ENCODE data around the gene CALML4.
"Not testable (repeated sequence)": the region's sequence is repeated elsewhere in the genome, so short reads cannot be mapped to it uniquely, and the experiment has no call there.

Gene CALML4

DNA sequence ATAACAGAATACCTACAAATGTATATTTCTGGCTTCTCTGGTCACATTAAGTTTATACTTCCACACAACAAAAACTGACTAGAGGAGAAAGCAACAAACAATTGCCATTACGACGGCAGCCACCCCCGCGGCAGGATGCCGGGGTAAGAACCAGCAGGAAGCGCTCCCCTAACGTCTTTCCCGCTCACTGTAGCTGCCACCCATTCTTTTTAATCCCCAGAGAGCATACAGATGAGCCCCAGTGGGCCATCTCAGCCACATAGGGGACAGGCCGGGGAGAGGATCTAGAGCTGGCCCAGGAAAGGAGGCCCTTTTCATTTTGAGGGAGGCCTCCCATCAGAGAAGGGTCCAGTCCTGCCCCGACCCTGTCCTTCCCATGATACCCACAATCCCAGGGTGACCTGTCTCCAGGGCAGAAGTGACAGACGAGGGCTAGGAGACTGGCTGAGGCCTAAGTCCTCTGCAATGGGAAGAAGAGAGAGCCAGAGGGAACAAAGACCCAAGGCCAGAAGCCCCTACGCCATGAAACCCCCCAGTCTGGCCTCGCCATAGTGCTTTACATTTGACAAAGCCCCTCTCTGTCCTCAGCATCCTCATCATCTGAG, 3.6 kb upstream of the CALML4 start:
- H3K36me3 ChIP-seq (ENCODE audit: control insufficient read depth in 1 of 2, insufficient read depth in 2 of 2, low read length in 2 of 2) = no peaks in the 10 kb centered on the region
- H3K27ac ChIP-seq (ENCODE audit: low read depth, low read length) = no peak overlapping the region
- no peaks in the 10 kb centered on the region for H3K9me3 ChIP-seq (ENCODE audit: control insufficient read depth in 1 of 2, low read length in 2 of 2)
- H3K4me3 ChIP-seq (ENCODE audit: low read depth in 1 of 2, low read length in 2 of 2) = no peak overlapping the region
- H3K27me3 ChIP-seq (ENCODE audit: control insufficient read depth in 1 of 2, insufficient read depth in 2 of 2, low read length in 2 of 2) = no peaks in the 10 kb centered on the region
- H3K9ac ChIP-seq (ENCODE audit: low read depth in 1 of 2, low read length in 2 of 2) = no peak overlapping the region
- peaks cover 30 to 36% of the 10 kb centered on the region in 2 donors for H3K4me1 ChIP-seq (ENCODE audit: control insufficient read depth in 1 of 2, insufficient read depth in 2 of 2, low read length in 2 of 2)

- H3K4me3 ChIP-seq (ENCODE audit: low read depth in 1 of 2, low read length in 2 of 2) = no peak overlapping the region
- no peaks in the 10 kb centered on the region for H3K36me3 ChIP-seq (ENCODE audit: control insufficient read depth in 1 of 2, insufficient read depth in 2 of 2, low read length in 2 of 2)
- no peaks in the 10 kb centered on the region for H3K9me3 ChIP-seq (ENCODE audit: control insufficient read depth in 1 of 2, low read length in 2 of 2)
- H3K4me1 ChIP-seq (ENCODE audit: control insufficient read depth in 1 of 2, insufficient read depth in 2 of 2, low read length in 2 of 2) = peaks cover 30 to 41% of the 10 kb centered on the region in 2 donors
- no peak overlapping the region for H3K9ac ChIP-seq (ENCODE audit: low read depth in 1 of 2, low read length in 2 of 2)
- H3K27ac ChIP-seq (ENCODE audit: low read depth, low read length) = no peak overlapping the region
- H3K27me3 ChIP-seq (ENCODE audit: control insufficient read depth in 1 of 2, insufficient read depth in 2 of 2, low read length in 2 of 2) = no peaks in the 10 kb centered on the region
Observed at GRCh38 chr15:68208136-68208535, 3.0 kb upstream of the CALML4 start.

DNA sequence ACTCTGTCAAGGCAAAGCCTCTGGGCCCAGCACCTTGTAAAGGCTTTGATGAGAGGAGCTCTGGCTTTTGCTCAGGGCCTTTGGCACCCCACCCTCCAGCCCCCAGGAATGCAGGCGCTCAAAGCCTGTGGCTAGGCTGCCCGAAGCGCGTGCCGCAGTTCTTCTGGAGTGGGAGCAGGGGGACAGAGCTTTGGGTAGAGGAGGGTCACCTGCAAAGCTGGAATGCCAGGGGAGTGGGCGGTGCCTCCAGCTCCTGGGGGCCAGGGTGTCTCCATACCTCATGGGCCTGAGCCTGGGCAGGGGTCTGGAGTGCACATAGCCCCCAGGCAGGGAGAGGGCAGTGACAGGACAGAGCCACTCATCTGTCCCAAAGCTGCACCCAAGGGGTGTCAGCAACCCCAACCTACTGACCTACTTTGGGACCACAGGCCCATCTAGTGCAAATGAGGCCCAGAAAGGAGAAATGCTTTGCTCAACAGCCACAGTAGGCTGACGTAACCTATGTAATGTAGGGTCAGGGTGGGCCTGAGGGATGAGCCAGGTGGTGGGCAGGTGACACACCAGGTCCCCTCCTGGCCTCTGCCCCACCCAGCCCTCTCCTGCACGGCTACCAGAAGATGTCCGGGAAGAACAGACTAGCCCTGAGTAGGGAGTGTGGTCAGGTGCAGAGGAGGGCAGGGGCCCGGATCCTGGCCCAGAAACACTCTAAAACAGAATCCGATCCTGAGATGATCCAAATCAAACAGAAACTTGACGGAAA, 2.2 kb upstream of the CALML4 start:
- peaks cover 31 to 45% of the 10 kb centered on the region in 2 donors for H3K4me1 ChIP-seq (ENCODE audit: control insufficient read depth in 1 of 2, insufficient read depth in 2 of 2, low read length in 2 of 2)
- no peaks in the 10 kb centered on the region for H3K36me3 ChIP-seq (ENCODE audit: control insufficient read depth in 1 of 2, insufficient read depth in 2 of 2, low read length in 2 of 2)
- H3K9me3 ChIP-seq (ENCODE audit: control insufficient read depth in 1 of 2, low read length in 2 of 2) = no peaks in the 10 kb centered on the region
- H3K27ac ChIP-seq (ENCODE audit: low read depth, low read length) = no peak overlapping the region
- no peak overlapping the region for H3K9ac ChIP-seq (ENCODE audit: low read depth in 1 of 2, low read length in 2 of 2)
- no peak overlapping the region for H3K4me3 ChIP-seq (ENCODE audit: low read depth in 1 of 2, low read length in 2 of 2)
- H3K27me3 ChIP-seq (ENCODE audit: control insufficient read depth in 1 of 2, insufficient read depth in 2 of 2, low read length in 2 of 2) = no peaks in the 10 kb centered on the region

DNA sequence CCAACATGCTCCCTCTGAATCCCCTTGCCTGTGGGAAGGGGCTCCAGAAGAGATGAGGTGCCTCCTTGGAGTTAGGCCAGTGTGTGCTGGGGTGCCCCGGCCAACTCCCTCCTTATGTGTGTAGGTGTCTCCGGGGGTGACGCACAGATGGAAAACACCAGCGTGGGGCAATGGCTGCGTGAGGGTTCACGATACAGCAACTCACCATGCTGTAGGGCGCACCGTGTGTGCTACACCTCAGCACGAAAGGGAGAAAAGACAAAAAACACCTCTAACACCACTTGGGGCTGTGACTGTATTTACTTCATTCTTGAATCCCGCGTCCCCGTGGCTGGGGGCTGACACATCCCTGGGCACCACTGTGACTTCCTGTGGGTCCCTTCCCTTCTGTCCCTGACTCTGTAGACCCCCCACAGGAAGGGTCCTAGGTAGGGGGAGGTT, 1.6 kb upstream of the CALML4 start:
- H3K27ac ChIP-seq (ENCODE audit: low read depth, low read length) = no peak overlapping the region

GRCh38 chr15:68205954-68206539, 915 bp upstream of the CALML4 start:
- Histone ChIP-seq H3K36me3 (ENCODE audit: control insufficient read depth in 1 of 2, insufficient read depth in 2 of 2, low read length in 2 of 2) (no peaks in the 10 kb centered on the region), H3K4me1 (ENCODE audit: control insufficient read depth in 1 of 2, insufficient read depth in 2 of 2, low read length in 2 of 2) (peaks cover 43 to 56% of the 10 kb centered on the region in 2 donors), H3K27ac (ENCODE audit: low read depth, low read length) (peak overlapping the region; percentile 86), H3K27me3 (ENCODE audit: control insufficient read depth in 1 of 2, insufficient read depth in 2 of 2, low read length in 2 of 2) (no peaks in the 10 kb centered on the region), H3K9ac (ENCODE audit: low read depth in 1 of 2, low read length in 2 of 2) (peak overlapping the region; percentile 68 to 73), H3K4me3 (ENCODE audit: low read depth in 1 of 2, low read length in 2 of 2) (peak overlapping the region; percentile 82 to 94), H3K9me3 (ENCODE audit: control insufficient read depth in 1 of 2, low read length in 2 of 2) (no peaks in the 10 kb centered on the region)

More for the DNA sequence above, 1.6 kb upstream of the CALML4 start:
- H3K4me3 ChIP-seq (ENCODE audit: low read depth in 1 of 2, low read length in 2 of 2) = no peak overlapping the region
- no peaks in the 10 kb centered on the region for H3K9me3 ChIP-seq (ENCODE audit: control insufficient read depth in 1 of 2, low read length in 2 of 2)
- no peaks in the 10 kb centered on the region for H3K36me3 ChIP-seq (ENCODE audit: control insufficient read depth in 1 of 2, insufficient read depth in 2 of 2, low read length in 2 of 2)
- H3K4me1 ChIP-seq (ENCODE audit: control insufficient read depth in 1 of 2, insufficient read depth in 2 of 2, low read length in 2 of 2) = peaks cover 37 to 51% of the 10 kb centered on the region in 2 donors
- H3K27me3 ChIP-seq (ENCODE audit: control insufficient read depth in 1 of 2, insufficient read depth in 2 of 2, low read length in 2 of 2) = no peaks in the 10 kb centered on the region
- peak overlapping the region in 1 of 2 donors; percentile 33 for H3K9ac ChIP-seq (ENCODE audit: low read depth in 1 of 2, low read length in 2 of 2)

DNA sequence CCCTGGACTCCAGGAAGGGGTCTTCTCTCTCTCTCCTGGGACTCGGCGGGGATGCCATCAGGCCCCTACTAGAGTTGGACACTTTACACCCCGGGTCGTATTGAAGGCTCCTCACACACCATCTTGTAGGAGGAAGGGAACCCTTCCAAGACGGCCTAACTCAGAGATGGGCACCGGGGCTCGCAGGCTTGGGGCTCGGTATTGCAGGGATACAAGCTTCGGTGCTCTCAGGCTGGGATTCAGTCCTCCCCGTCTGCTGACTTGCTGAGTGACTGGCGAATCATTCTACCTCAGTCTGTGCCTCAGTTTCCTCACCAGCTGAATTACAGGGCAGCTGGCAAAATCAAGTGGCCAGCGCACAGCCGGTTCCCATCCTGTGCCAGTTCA, 419 bp upstream of the CALML4 start:
- H3K9me3 ChIP-seq (ENCODE audit: control insufficient read depth in 1 of 2, low read length in 2 of 2) = no peaks in the 10 kb centered on the region
- peak overlapping the region; percentile 68 to 73 for H3K9ac ChIP-seq (ENCODE audit: low read depth in 1 of 2, low read length in 2 of 2)
- H3K27ac ChIP-seq (ENCODE audit: low read depth, low read length) = peak overlapping the region; percentile 86
- no peaks in the 10 kb centered on the region for H3K27me3 ChIP-seq (ENCODE audit: control insufficient read depth in 1 of 2, insufficient read depth in 2 of 2, low read length in 2 of 2)
- peak overlapping the region; percentile 82 to 94 for H3K4me3 ChIP-seq (ENCODE audit: low read depth in 1 of 2, low read length in 2 of 2)
- H3K36me3 ChIP-seq (ENCODE audit: control insufficient read depth in 1 of 2, insufficient read depth in 2 of 2, low read length in 2 of 2) = no peaks in the 10 kb centered on the region
- peaks cover 45 to 56% of the 10 kb centered on the region in 2 donors for H3K4me1 ChIP-seq (ENCODE audit: control insufficient read depth in 1 of 2, insufficient read depth in 2 of 2, low read length in 2 of 2)

DNA sequence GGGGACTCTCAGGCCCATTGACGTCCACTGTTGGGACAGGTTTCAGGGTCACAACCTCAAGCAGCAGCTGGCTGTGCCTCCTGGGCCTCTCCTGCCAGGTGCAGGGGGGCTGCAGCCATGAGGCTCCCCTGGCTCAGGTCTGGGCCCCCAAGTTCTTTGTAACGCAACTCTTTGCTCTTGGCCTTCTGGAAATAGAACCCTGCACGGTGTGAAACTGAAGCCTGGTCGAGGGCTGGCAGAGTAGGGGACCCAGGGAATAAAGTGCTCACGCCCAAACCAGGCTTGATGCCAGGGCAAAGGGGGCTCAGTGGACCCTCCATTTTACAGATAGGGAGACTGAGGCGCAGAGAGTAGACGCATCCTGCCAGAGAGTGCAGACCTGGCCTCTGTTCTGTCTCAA, 771 bp downstream of the CALML4 start:
- H3K36me3 ChIP-seq (ENCODE audit: control insufficient read depth in 1 of 2, insufficient read depth in 2 of 2, low read length in 2 of 2) = no peaks in the 10 kb centered on the region
- no peaks in the 10 kb centered on the region for H3K27me3 ChIP-seq (ENCODE audit: control insufficient read depth in 1 of 2, insufficient read depth in 2 of 2, low read length in 2 of 2)
- peak overlapping the region; percentile 82 to 94 for H3K4me3 ChIP-seq (ENCODE audit: low read depth in 1 of 2, low read length in 2 of 2)
- peaks cover 42 to 62% of the 10 kb centered on the region in 2 donors for H3K4me1 ChIP-seq (ENCODE audit: control insufficient read depth in 1 of 2, insufficient read depth in 2 of 2, low read length in 2 of 2)
- H3K27ac ChIP-seq (ENCODE audit: low read depth, low read length) = no peak overlapping the region
- no peaks in the 10 kb centered on the region for H3K9me3 ChIP-seq (ENCODE audit: control insufficient read depth in 1 of 2, low read length in 2 of 2)
- H3K9ac ChIP-seq (ENCODE audit: low read depth in 1 of 2, low read length in 2 of 2) = peak overlapping the region; percentile 73 to 83

DNA sequence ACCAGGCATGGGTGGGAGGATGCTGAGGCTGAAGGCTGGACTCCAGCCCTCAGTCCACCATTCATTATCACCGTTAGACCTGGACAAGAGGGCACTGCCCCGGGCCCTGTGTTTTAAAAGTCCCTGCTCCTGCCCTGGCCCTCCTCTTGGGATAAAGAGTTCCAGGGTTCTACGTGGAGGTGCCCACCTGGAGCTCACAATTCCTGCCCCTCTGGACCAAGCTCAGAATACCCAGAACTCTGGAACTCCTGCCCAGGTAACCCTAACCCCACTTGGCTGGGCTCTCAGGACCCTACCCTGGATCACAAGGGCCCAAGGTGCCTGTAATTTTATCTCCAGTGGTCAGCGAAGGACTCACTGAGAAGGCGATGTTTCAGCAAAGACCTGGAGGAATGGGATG, 1.2 kb downstream of the CALML4 start:
- peaks cover 42 to 58% of the 10 kb centered on the region in 2 donors for H3K4me1 ChIP-seq (ENCODE audit: control insufficient read depth in 1 of 2, insufficient read depth in 2 of 2, low read length in 2 of 2)
- H3K4me3 ChIP-seq (ENCODE audit: low read depth in 1 of 2, low read length in 2 of 2) = peak overlapping the region; percentile 82 to 94
- H3K27me3 ChIP-seq (ENCODE audit: control insufficient read depth in 1 of 2, insufficient read depth in 2 of 2, low read length in 2 of 2) = no peaks in the 10 kb centered on the region
- no peaks in the 10 kb centered on the region for H3K36me3 ChIP-seq (ENCODE audit: control insufficient read depth in 1 of 2, insufficient read depth in 2 of 2, low read length in 2 of 2)
- no peak overlapping the region for H3K27ac ChIP-seq (ENCODE audit: low read depth, low read length)
- H3K9ac ChIP-seq (ENCODE audit: low read depth in 1 of 2, low read length in 2 of 2) = peak overlapping the region; percentile 73 to 83
- no peaks in the 10 kb centered on the region for H3K9me3 ChIP-seq (ENCODE audit: control insufficient read depth in 1 of 2, low read length in 2 of 2)

DNA sequence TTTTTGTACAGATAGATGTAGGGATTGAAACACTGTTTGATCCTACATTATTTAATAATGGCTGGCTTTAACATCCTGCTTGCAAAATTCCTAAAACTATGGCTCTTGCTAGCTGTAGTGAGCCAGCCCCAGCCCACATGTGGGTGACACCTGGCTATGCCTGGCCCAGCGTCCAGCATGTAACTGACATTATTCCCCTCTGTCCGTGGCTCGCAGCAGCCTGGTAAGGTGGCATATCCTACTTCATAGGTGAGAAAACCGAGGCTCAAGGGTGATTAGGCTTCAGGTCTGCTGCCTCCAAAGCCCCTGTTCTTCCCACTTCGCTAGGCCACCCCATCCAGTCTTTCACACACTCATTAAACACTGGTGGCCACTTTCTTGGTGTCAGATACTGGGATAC, 1.6 kb downstream of the CALML4 start:
- Histone ChIP-seq H3K4me1 (ENCODE audit: control insufficient read depth in 1 of 2, insufficient read depth in 2 of 2, low read length in 2 of 2) (peaks cover 42 to 57% of the 10 kb centered on the region in 2 donors), H3K36me3 (ENCODE audit: control insufficient read depth in 1 of 2, insufficient read depth in 2 of 2, low read length in 2 of 2) (no peaks in the 10 kb centered on the region), H3K27me3 (ENCODE audit: control insufficient read depth in 1 of 2, insufficient read depth in 2 of 2, low read length in 2 of 2) (no peaks in the 10 kb centered on the region), H3K9ac (ENCODE audit: low read depth in 1 of 2, low read length in 2 of 2) (peak overlapping the region; percentile 73 to 83), H3K4me3 (ENCODE audit: low read depth in 1 of 2, low read length in 2 of 2) (peak overlapping the region; percentile 82 to 94), H3K9me3 (ENCODE audit: control insufficient read depth in 1 of 2, low read length in 2 of 2) (no peaks in the 10 kb centered on the region), H3K27ac (ENCODE audit: low read depth, low read length) (no peak overlapping the region)

- Histone ChIP-seq H3K4me3 (ENCODE audit: low read depth in 1 of 2, low read length in 2 of 2) (peak overlapping the region; percentile 82 to 94), H3K9ac (ENCODE audit: low read depth in 1 of 2, low read length in 2 of 2) (peak overlapping the region in 1 of 2 donors; percentile 83), H3K4me1 (ENCODE audit: control insufficient read depth in 1 of 2, insufficient read depth in 2 of 2, low read length in 2 of 2) (peaks cover 42 to 60% of the 10 kb centered on the region in 2 donors)
- not testable (repeated sequence) for H3K27me3 ChIP-seq (ENCODE audit: control insufficient read depth in 1 of 2, insufficient read depth in 2 of 2, low read length in 2 of 2); H3K36me3 ChIP-seq (ENCODE audit: control insufficient read depth in 1 of 2, insufficient read depth in 2 of 2, low read length in 2 of 2); H3K9me3 ChIP-seq (ENCODE audit: control insufficient read depth in 1 of 2, low read length in 2 of 2); H3K27ac ChIP-seq (ENCODE audit: low read depth, low read length)
Observed at GRCh38 chr15:68202994-68203393, 2.1 kb downstream of the CALML4 start.

All from duodenal mucosa (tissue), 2 donors.